ENCODE data around the gene MGLL. TPM values are rescaled to one million over a fixed set of nuclear protein-coding genes. Genes with fewer than 3 reads are reported as not detected.

Gene MGLL
- total RNA-seq, 1 donor from 2014 or later: 0.97 TPM

GRCh38 chr3:127698286-127698685 lies 124.0 kb downstream of the MGLL start:
- no peak for DNase-seq (ENCODE audit: low spot score)
- no peak overlapping the region for H3K4me3 Mint-ChIP-seq (ENCODE audit: unreplicated experiment)

GRCh38 chr3:127697551-127698240 lies 124.6 kb downstream of the MGLL start:
- H3K4me3 Mint-ChIP-seq (ENCODE audit: unreplicated experiment): no peak overlapping the region
- no peaks in the 10 kb centered on the region for H3K36me3 Mint-ChIP-seq (ENCODE audit: low read depth, unreplicated experiment)
- no peaks in the 10 kb centered on the region for H3K9me3 Mint-ChIP-seq (ENCODE audit: unreplicated experiment)
- peak overlapping the region; percentile 42 for H3K27ac Mint-ChIP-seq (ENCODE audit: unreplicated experiment)
- TF ChIP-seq CTCF (IDR thresholded peaks at IDR 0.05; ENCODE audit: unreplicated experiment): no peak
- peaks cover 10% of the 10 kb centered on the region for H3K27me3 Mint-ChIP-seq (ENCODE audit: unreplicated experiment)
- peak; percentile 55 for DNase-seq (ENCODE audit: low spot score)
- H3K4me1 Mint-ChIP-seq (ENCODE audit: unreplicated experiment): peaks cover 21% of the 10 kb centered on the region

More at GRCh38 chr3:127698286-127698685, 124.0 kb downstream of the MGLL start:
- Mint-ChIP-seq H3K36me3 (ENCODE audit: low read depth, unreplicated experiment) (no peaks in the 10 kb centered on the region), H3K9me3 (ENCODE audit: unreplicated experiment) (no peaks in the 10 kb centered on the region), H3K27me3 (ENCODE audit: unreplicated experiment) (peaks cover 8% of the 10 kb centered on the region), H3K27ac (ENCODE audit: unreplicated experiment) (no peak overlapping the region), H3K4me1 (ENCODE audit: unreplicated experiment) (peaks cover 21% of the 10 kb centered on the region)
- TF ChIP-seq CTCF (IDR thresholded peaks at IDR 0.05; ENCODE audit: unreplicated experiment): no peak

GRCh38 chr3:127694467-127695215 lies 127.7 kb downstream of the MGLL start:
- peak; percentile 60 for DNase-seq (ENCODE audit: low spot score)
- H3K9me3 Mint-ChIP-seq (ENCODE audit: unreplicated experiment): no peaks in the 10 kb centered on the region
- H3K27ac Mint-ChIP-seq (ENCODE audit: unreplicated experiment): no peak overlapping the region
- H3K36me3 Mint-ChIP-seq (ENCODE audit: low read depth, unreplicated experiment): no peaks in the 10 kb centered on the region
- H3K27me3 Mint-ChIP-seq (ENCODE audit: unreplicated experiment): peaks cover 7% of the 10 kb centered on the region
- peaks cover 5% of the 10 kb centered on the region for H3K4me1 Mint-ChIP-seq (ENCODE audit: unreplicated experiment)
- no peak overlapping the region for H3K4me3 Mint-ChIP-seq (ENCODE audit: unreplicated experiment)
- TF ChIP-seq CTCF (IDR thresholded peaks at IDR 0.05; ENCODE audit: unreplicated experiment): no peak

- Mint-ChIP-seq H3K27me3 (ENCODE audit: unreplicated experiment) (peaks cover 5% of the 10 kb centered on the region), H3K36me3 (ENCODE audit: low read depth, unreplicated experiment) (no peaks in the 10 kb centered on the region), H3K9me3 (ENCODE audit: unreplicated experiment) (no peaks in the 10 kb centered on the region), H3K4me1 (ENCODE audit: unreplicated experiment) (no peaks in the 10 kb centered on the region), H3K27ac (ENCODE audit: unreplicated experiment) (no peak overlapping the region), H3K4me3 (ENCODE audit: unreplicated experiment) (no peak overlapping the region)
- no peak for TF ChIP-seq CTCF (IDR thresholded peaks at IDR 0.05; ENCODE audit: unreplicated experiment)
- DNase-seq (ENCODE audit: low spot score): no peak
These were observed 128.9 kb downstream of the MGLL start for GRCh38 chr3:127693336-127693843.
